PC-9 (cell line): ENCODE data around the gene FAM111B. TPM values are rescaled to one million over a fixed set of nuclear protein-coding genes. Genes with fewer than 3 reads are reported as not detected.
"Not testable (repeated sequence)": the region's sequence is repeated elsewhere in the genome, so short reads cannot be mapped to it uniquely, and the experiment has no call there.

Experiments used
- BruUV-seq: library from RNA; stranded (reverse); fragments of 400-500 nt; replicated peaks from 2 replicates; lab custom pipeline; 2021; lab: Mats Ljungman, UMichigan
- CTCF ChIA-PET: fragments of 300-600 bp; sonication (Branson Sonifier 250); formaldehyde crosslinking; loops from one replicate; lab custom pipeline; 2022; ENCODE audit warnings: antibody characterized with exemption; lab: Charles Lee
- POLR2A ChIA-PET: fragments of 300-600 bp; sonication (Branson Sonifier 250); formaldehyde crosslinking; loops from one replicate; lab custom pipeline; 2022; ENCODE audit warnings: antibody characterized with exemption; ENCODE audit not compliant: unreplicated experiment; lab: Charles Lee
- DNase-seq, 2 experiments: peaks; one replicate each; pipeline versions ENCODE4 v3.0.0 to v3.0.0-alpha.2; 2015 to 2022; ENCODE audit warnings: mixed read lengths in 1 of 2
- H2AFZ ChIP-seq: fragments of 200-600 bp; sonication (generic); 2 replicates; pipeline ENCODE4 v1.8.1; 2017; ENCODE audit warnings: antibody characterized with exemption
- H3F3A ChIP-seq: fragments of 200-600 bp; sonication (generic); 2 replicates; pipeline ENCODE4 v1.8.1; 2017; ENCODE audit warnings: antibody characterized with exemption, mild to moderate bottlenecking, low read depth; ENCODE audit not compliant: insufficient read depth
- H3K27ac ChIP-seq: fragments of 200-600 bp; sonication (generic); 2 replicates; pipeline ENCODE4 v1.6.1; 2016; ENCODE audit warnings: mixed run types
- H3K27me3 ChIP-seq: fragments of 200-600 bp; sonication (generic); 2 replicates; pipeline ENCODE4 v1.6.1; 2016; ENCODE audit warnings: low read depth, mixed run types; ENCODE audit not compliant: insufficient read depth
- H3K36me3 ChIP-seq: fragments of 200-600 bp; sonication (generic); 2 replicates; pipeline ENCODE4 v1.6.1; 2016; ENCODE audit warnings: low read depth, mixed run types
- H3K4me1 ChIP-seq: fragments of 200-600 bp; sonication (generic); replicated peaks from 2 replicates; pipeline ENCODE4 v1.6.1; 2016; ENCODE audit warnings: mixed run types; ENCODE audit not compliant: insufficient read depth
- H3K4me2 ChIP-seq: fragments of 200-600 bp; sonication (generic); 2 replicates; pipeline ENCODE4 v1.6.1; 2017; ENCODE audit warnings: mixed run types
- H3K4me3 ChIP-seq: fragments of 200-600 bp; sonication (generic); 2 replicates; pipeline ENCODE4 v1.6.1; 2016; ENCODE audit warnings: mixed run types
- H3K79me2 ChIP-seq: fragments of 200-600 bp; sonication (generic); 2 replicates; pipeline ENCODE4 v1.6.1; 2017; ENCODE audit warnings: low read depth, mixed run types
- H3K9me2 ChIP-seq: fragments of 200-600 bp; sonication (generic); 2 replicates; pipeline ENCODE4 v1.8.1; 2017; ENCODE audit warnings: mild to moderate bottlenecking; ENCODE audit not compliant: insufficient read depth
- H3K9me3 ChIP-seq: fragments of 200-600 bp; sonication (generic); 2 replicates; pipeline ENCODE4 v1.8.1; 2016; ENCODE audit warnings: low read depth; ENCODE audit not compliant: insufficient read depth
- H4K20me1 ChIP-seq: fragments of 200-600 bp; sonication (generic); 2 replicates; pipeline ENCODE4 v1.8.1; 2017; ENCODE audit not compliant: insufficient read depth
- EZH2 ChIP-seq: fragments of 200-600 bp; sonication (generic); IDR thresholded peaks from 2 replicates; pipeline ENCODE4 v1.8.0; 2017; ENCODE audit warnings: antibody characterized with exemption, low read depth
- intact Hi-C: fragments of 100-400 bp; cut with micrococcal nuclease; formaldehyde crosslinking; loops from one replicate; pipeline ENCODE4 v1.10.0; 2022; ENCODE audit not compliant: unreplicated experiment
- total RNA-seq: library from RNA; stranded (reverse); gene quantifications from 2 replicates; pipeline ENCODE4 v1.2.3, GENCODE V29; 2021
- TF ChIP-seq, protein P1 (sequence below): fragments of 200-600 bp; sonication (generic); conservative IDR thresholded peaks from 2 replicates; pipeline ENCODE4 v1.6.1; 2017; ENCODE audit warnings: mixed run types, antibody characterized with exemption, mild to moderate bottlenecking, moderate library complexity

The FAM111B gene
- total RNA-seq, 1 experiment from 2014 or later = 12.0 TPM

DNA sequence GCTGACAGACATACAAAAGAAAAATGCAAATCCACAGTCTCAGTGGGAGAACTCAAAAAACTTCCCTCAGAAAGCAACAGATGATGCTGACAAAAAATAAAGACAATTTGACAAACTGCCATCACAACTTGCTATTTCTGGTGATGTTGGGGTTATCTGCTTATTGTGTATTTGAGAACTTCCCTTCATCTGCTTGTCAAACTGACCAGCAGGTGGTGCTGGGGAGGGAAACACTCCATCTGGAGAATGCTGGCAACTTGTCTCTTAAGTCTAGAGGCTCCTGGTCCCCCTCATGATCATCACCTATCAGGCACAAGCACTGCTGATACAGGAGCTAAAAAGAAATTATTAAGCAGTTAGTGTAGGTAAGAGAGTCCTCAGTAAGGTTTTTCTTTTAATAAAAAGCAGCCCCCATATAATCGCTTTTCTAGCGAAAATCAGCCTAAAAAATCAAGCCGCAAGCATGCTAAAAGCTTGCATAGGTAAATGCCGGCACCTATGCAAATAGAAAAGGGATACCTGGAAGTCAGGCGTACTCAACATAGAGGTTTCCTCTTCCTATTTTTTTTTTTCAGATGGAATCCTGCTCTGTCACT lies 9.8 kb upstream of the FAM111B start:
- intact Hi-C loops = loop anchor here (1.0 kb wide), 1 partner anchor 39 kb away; no protein-coding TSS in a partner anchor
- Histone ChIP-seq H3K27ac (no peak overlapping the region), H3K4me3 (no peak overlapping the region), H3F3A (no peaks in the 10 kb centered on the region), H4K20me1 (no peaks in the 10 kb centered on the region; the same call in 1 of the 2 replicates), H3K4me2 (no peak overlapping the region), H3K27me3 (peaks cover 49% of the 10 kb centered on the region), H3K79me2 (no peaks in the 10 kb centered on the region), H3K4me1 (no peaks in the 10 kb centered on the region), H3K9me2 (no peaks in the 10 kb centered on the region), H3K36me3 (no peaks in the 10 kb centered on the region), H3K9me3 (no peaks in the 10 kb centered on the region), H2AFZ (no peak overlapping the region)
- ChIA-PET CTCF (no interaction called here), POLR2A (interaction anchor here (0.6 kb wide), 1 partner anchor 61 kb away, joined by 3 read pairs; no protein-coding TSS in a partner anchor)
- DNase-seq = peak in 1 of 2 experiments; percentile 16
- TF ChIP-seq, protein P1, sequence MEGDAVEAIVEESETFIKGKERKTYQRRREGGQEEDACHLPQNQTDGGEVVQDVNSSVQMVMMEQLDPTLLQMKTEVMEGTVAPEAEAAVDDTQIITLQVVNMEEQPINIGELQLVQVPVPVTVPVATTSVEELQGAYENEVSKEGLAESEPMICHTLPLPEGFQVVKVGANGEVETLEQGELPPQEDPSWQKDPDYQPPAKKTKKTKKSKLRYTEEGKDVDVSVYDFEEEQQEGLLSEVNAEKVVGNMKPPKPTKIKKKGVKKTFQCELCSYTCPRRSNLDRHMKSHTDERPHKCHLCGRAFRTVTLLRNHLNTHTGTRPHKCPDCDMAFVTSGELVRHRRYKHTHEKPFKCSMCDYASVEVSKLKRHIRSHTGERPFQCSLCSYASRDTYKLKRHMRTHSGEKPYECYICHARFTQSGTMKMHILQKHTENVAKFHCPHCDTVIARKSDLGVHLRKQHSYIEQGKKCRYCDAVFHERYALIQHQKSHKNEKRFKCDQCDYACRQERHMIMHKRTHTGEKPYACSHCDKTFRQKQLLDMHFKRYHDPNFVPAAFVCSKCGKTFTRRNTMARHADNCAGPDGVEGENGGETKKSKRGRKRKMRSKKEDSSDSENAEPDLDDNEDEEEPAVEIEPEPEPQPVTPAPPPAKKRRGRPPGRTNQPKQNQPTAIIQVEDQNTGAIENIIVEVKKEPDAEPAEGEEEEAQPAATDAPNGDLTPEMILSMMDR = peak; percentile 72
- no peak for TF ChIP-seq EZH2
- no TSS peak for BruUV-seq

DNA sequence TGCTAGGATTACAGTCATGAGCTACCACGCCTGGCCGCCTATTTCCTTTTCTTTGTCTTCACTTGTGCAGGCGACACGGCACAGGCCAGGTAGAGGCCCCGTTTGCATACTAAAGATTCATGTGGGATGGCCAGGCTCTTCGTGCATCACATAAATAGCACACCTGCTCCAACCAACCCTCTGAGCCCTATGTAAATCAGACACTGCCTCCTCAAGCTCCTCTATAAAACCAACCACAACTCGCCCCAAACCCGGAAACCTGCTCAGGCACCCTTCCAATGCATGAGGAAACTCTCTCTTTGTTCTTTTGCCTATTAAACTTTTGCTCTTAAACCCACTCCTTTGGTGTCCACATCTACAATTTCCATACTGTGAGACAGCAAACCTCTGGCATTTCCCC lies 9.1 kb upstream of the FAM111B start:
- H3F3A ChIP-seq, H3K4me1 ChIP-seq, DNase-seq, H3K27ac ChIP-seq, H2AFZ ChIP-seq, H3K36me3 ChIP-seq, H3K9me2 ChIP-seq, H3K4me3 ChIP-seq, H3K4me2 ChIP-seq, CTCF ChIA-PET, H4K20me1 ChIP-seq, BruUV-seq, H3K79me2 ChIP-seq, H3K9me3 ChIP-seq: not testable (repeated sequence)
- H3K27me3 ChIP-seq = peaks cover 48% of the 10 kb centered on the region
- intact Hi-C loops = loop anchor here (1.0 kb wide), 1 partner anchor 38 kb away; no protein-coding TSS in a partner anchor
- POLR2A ChIA-PET = interaction anchor here (0.6 kb wide), 1 partner anchor 60 kb away, joined by 3 read pairs; no protein-coding TSS in a partner anchor

DNA sequence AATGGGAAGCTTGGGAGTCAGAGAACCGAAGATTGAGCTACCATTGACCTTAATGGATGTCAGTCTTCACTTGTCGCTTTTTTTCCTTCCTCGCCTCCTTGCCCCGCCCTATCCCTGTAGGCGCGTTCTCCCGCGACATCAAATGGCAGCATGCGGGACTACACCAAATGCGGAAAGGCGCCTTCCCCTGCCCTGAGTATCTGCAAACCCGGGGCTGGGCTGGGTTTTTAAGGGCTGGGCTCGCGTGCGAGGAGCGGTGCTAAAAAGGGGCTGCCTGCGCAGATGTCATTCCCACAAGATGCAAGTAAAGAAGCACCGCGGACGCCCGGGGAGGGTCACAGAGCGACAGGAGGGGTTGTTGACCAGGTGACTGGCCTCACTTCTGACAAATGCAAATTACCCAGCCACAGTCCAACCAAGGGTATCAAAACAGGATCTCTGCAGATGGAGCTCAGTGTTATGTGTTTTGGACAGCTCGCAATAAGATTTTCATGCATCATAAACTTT lies 4.7 kb upstream of the FAM111B start:
- intact Hi-C loops = no loop called here
- no peak for TF ChIP-seq EZH2
- TF ChIP-seq, protein P1 = no peak
- ChIA-PET CTCF (no interaction called here), POLR2A (interaction anchor here (0.6 kb wide), 1 partner anchor 653 kb away, joined by 3 read pairs; the partner anchor contains the start of gene STX3)
- H3K79me2 ChIP-seq = no peaks in the 10 kb centered on the region
- H2AFZ ChIP-seq = no peak overlapping the region
- H3K36me3 ChIP-seq = no peaks in the 10 kb centered on the region
- H4K20me1 ChIP-seq = no peaks in the 10 kb centered on the region; the same call in 1 of the 2 replicates
- peaks cover 5% of the 10 kb centered on the region; the same call in 1 of the 2 replicates for H3K4me1 ChIP-seq
- no TSS peak for BruUV-seq
- no peak overlapping the region for H3K4me3 ChIP-seq
- H3F3A ChIP-seq = no peaks in the 10 kb centered on the region
- peaks cover 31% of the 10 kb centered on the region for H3K27me3 ChIP-seq
- H3K9me2 ChIP-seq = no peaks in the 10 kb centered on the region
- no peak overlapping the region for H3K27ac ChIP-seq
- peak in 1 of 2 experiments; percentile 11 for DNase-seq
- peak overlapping the region; percentile 18; the same call in 1 of the 2 replicates for H3K4me2 ChIP-seq
- no peaks in the 10 kb centered on the region for H3K9me3 ChIP-seq

DNA sequence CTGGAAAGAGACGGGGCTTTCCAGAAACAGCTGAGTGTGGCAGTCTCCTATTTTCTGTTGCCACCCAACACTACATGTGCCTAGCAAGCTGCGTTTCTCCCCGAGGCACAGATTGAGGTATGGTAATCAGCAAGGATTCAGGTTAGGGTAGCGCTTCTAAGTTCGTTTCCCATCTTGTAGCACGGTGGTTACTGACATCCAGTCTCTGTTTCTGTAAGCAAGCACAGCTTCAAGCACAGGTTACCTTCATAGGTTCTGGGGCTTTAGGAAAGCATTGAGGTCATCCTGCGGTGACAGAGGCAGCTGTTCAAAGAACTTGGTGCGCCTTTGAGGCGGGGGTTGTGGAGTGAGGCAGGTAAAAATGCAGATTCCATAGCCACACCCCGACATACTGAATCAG lies 684 bp downstream of the FAM111B start:
- peak overlapping the region; percentile 83 for H3K4me2 ChIP-seq
- CTCF ChIA-PET = interaction anchor here (0.6 to 1.1 kb wide), 3 partner anchors 37 to 1798 kb away, joined by 3 to 4 read pairs (median 4); no protein-coding TSS in a partner anchor
- not testable (repeated sequence) for H3K9me2 ChIP-seq, H3K9me3 ChIP-seq, BruUV-seq, H4K20me1 ChIP-seq, H3F3A ChIP-seq, H3K36me3 ChIP-seq, H3K27ac ChIP-seq, H3K79me2 ChIP-seq, H3K27me3 ChIP-seq, H3K4me1 ChIP-seq
- POLR2A ChIA-PET = interaction anchor here (0.7 kb wide), 1 partner anchor 1969 kb away, joined by 11 read pairs; no protein-coding TSS in a partner anchor
- intact Hi-C loops = loop anchor here (1.0 kb wide), 2 partner anchors 35 to 529 kb away; partner anchors contain the start of gene FAM111A
- H3K4me3 ChIP-seq = peak overlapping the region; percentile 60
- peak overlapping the region; percentile 71; the same call in 1 of the 2 replicates for H2AFZ ChIP-seq
- DNase-seq = peak in 1 of 2 experiments; percentile 4
